NCI-H226 (cell line): ENCODE data around the gene GYS1.

Experiments used
- DNase-seq: peaks from one replicate; pipeline ENCODE4 v3.0.0-alpha.2; 2015

Gene GYS1

GRCh38 chr19:48988286-48988685 lies 4.8 kb downstream of the GYS1 start:
- DNase-seq = no peak

GRCh38 chr19:48987323-48987722 lies 5.8 kb downstream of the GYS1 start:
- DNase-seq = no peak

GRCh38 chr19:48986211-48986610 lies 6.9 kb downstream of the GYS1 start:
- DNase-seq = no peak

- DNase-seq = no peak
Measured at GRCh38 chr19:48985711-48986110, 7.4 kb downstream of the GYS1 start.

- DNase-seq = no peak
Measured at GRCh38 chr19:48982280-48982679, 10.8 kb downstream of the GYS1 start.

GRCh38 chr19:48977061-48977460 lies 16.0 kb downstream of the GYS1 start:
- DNase-seq = no peak

GRCh38 chr19:48975947-48976847 lies 16.9 kb downstream of the GYS1 start:
- DNase-seq = no peak

GRCh38 chr19:48970923-48971395 lies 22.1 kb downstream of the GYS1 start:
- DNase-seq = peak; percentile 39

GRCh38 chr19:48970139-48970766 lies 22.9 kb downstream of the GYS1 start:
- no peak for DNase-seq

- DNase-seq = peak; percentile 92
Measured at GRCh38 chr19:48969276-48970138, 23.6 kb downstream of the GYS1 start.

GRCh38 chr19:48968813-48969218 lies 24.3 kb downstream of the GYS1 start:
- DNase-seq = no peak

- DNase-seq = no peak
Measured at GRCh38 chr19:48968179-48968661, 24.9 kb downstream of the GYS1 start.

GRCh38 chr19:48967346-48968178 lies 25.5 kb downstream of the GYS1 start:
- peak; percentile 36 for DNase-seq

GRCh38 chr19:48966541-48967345 lies 26.4 kb downstream of the GYS1 start:
- DNase-seq = no peak

- peak; percentile 67 for DNase-seq
Measured at GRCh38 chr19:48965806-48966540, 27.1 kb downstream of the GYS1 start.

GRCh38 chr19:48965040-48965805 lies 27.9 kb downstream of the GYS1 start, which contains the start of gene FTL:
Gene FTL, plus strand, starts transcription at chr19:48965309. Its CDS starts 199 bp downstream, at chr19:48965508.
- DNase-seq = peak; percentile 94

- peak; percentile 63 for DNase-seq
Measured at GRCh38 chr19:48964205-48965039, 28.7 kb downstream of the GYS1 start.
